Esophagus (tissue), 2 donors: ENCODE data around the gene MCCC1. TPM values are rescaled to one million over a fixed set of nuclear protein-coding genes. Genes with fewer than 3 reads are reported as not detected.

Source experiments
- H3K27ac ChIP-seq, 2 donors: one replicate each; pipeline ENCODE4 v1.5.1; 2013; ENCODE audit warnings: low read depth in 2 of 2, mild to moderate bottlenecking in 2 of 2, inconsistent platforms in 1 of 2, low read length in 1 of 2, moderate library complexity in 1 of 2
- H3K27me3 ChIP-seq, 2 donors: one replicate each; pipeline ENCODE4 v1.6.1; 2013; ENCODE audit warnings: low read length in 2 of 2, control low read depth in 1 of 2, mild to moderate bottlenecking in 1 of 2; ENCODE audit not compliant: insufficient read depth in 2 of 2, control insufficient read depth in 1 of 2
- H3K36me3 ChIP-seq, 2 donors: one replicate each; pipeline ENCODE4 v1.6.1; 2013; ENCODE audit warnings: low read length in 1 of 2; ENCODE audit not compliant: control insufficient read depth in 2 of 2, insufficient read depth in 2 of 2
- H3K4me1 ChIP-seq, 2 donors: one replicate each; pipeline ENCODE4 v1.6.1; 2013; ENCODE audit warnings: low read length in 1 of 2; ENCODE audit not compliant: control insufficient read depth in 2 of 2, insufficient read depth in 2 of 2
- H3K4me3 ChIP-seq, 2 donors: one replicate each; pipeline ENCODE4 v1.5.1; 2013; ENCODE audit warnings: low read length in 2 of 2, mild to moderate bottlenecking in 2 of 2, low read depth in 1 of 2, moderate library complexity in 1 of 2
- H3K9me3 ChIP-seq, 2 donors: one replicate each; pipeline ENCODE4 v1.6.1; 2013; ENCODE audit warnings: mild to moderate bottlenecking in 2 of 2, low read depth in 1 of 2, low read length in 1 of 2, moderate library complexity in 1 of 2; ENCODE audit not compliant: control insufficient read depth in 2 of 2, insufficient read depth in 1 of 2
- WGBS, 2 donors: extraction: QIAGEN DNeasy Blood & Tissue Kit; methylation state at CpG; one replicate each; pipeline ENCODE4 v1.1.7; 2013; 5-methylcytosine and 5-hydroxymethylcytosine counted together
- polyA plus RNA-seq, 2 donors: library from polyadenylated mRNA; stranded (reverse); fragments of 200-250 nt; gene quantifications; one replicate each; pipeline ENCODE4 v1.2.3, GENCODE V29; 2013
- donor health status: healthy with polysubstance abuse.
- donor health status: Bipolar disorder and iron deficiency.

Gene MCCC1
- polyA plus RNA-seq, 2 donors = 26.0 to 33.0 TPM

GRCh38 chr3:183085634-183086390 lies 13.5 kb downstream of the MCCC1 start:
- no peaks in the 10 kb centered on the region for H3K27me3 ChIP-seq
- 87 to 88% methylated on average over 9 of the region's 9 CpGs for WGBS, 2 donors
- H3K36me3 ChIP-seq = peaks cover 0 to 17% of the 10 kb centered on the region in 2 donors
- H3K4me3 ChIP-seq = no peak overlapping the region
- H3K27ac ChIP-seq = no peak overlapping the region
- no peaks in the 10 kb centered on the region for H3K9me3 ChIP-seq
- H3K4me1 ChIP-seq = peaks cover 0 to 3% of the 10 kb centered on the region in 2 donors

GRCh38 chr3:183082355-183082915 lies 16.9 kb downstream of the MCCC1 start:
- Histone ChIP-seq H3K9me3 (peaks cover 0 to 2% of the 10 kb centered on the region in 2 donors), H3K27ac (no peak overlapping the region), H3K36me3 (peaks cover 0 to 11% of the 10 kb centered on the region in 2 donors), H3K4me3 (no peak overlapping the region), H3K4me1 (peaks cover 0 to 3% of the 10 kb centered on the region in 2 donors), H3K27me3 (no peaks in the 10 kb centered on the region)
- 89 to 93% methylated on average over 9 of the region's 9 CpGs for WGBS, 2 donors

- Histone ChIP-seq H3K4me3 (no peak overlapping the region), H3K36me3 (peaks cover 0 to 8% of the 10 kb centered on the region in 2 donors), H3K4me1 (peaks cover 0 to 3% of the 10 kb centered on the region in 2 donors), H3K27ac (no peak overlapping the region), H3K27me3 (no peaks in the 10 kb centered on the region), H3K9me3 (peaks cover 0 to 2% of the 10 kb centered on the region in 2 donors)
- 86 to 94% methylated on average over 6 of the region's 6 CpGs for WGBS, 2 donors
Observed at GRCh38 chr3:183081459-183082183, 17.7 kb downstream of the MCCC1 start.

GRCh38 chr3:183080628-183081027 lies 18.7 kb downstream of the MCCC1 start:
- Histone ChIP-seq H3K9me3 (peaks cover 0 to 2% of the 10 kb centered on the region in 2 donors), H3K27me3 (no peaks in the 10 kb centered on the region), H3K4me3 (no peak overlapping the region), H3K4me1 (peaks cover 0 to 3% of the 10 kb centered on the region in 2 donors), H3K27ac (no peak overlapping the region), H3K36me3 (peaks cover 0 to 8% of the 10 kb centered on the region in 2 donors)
- WGBS, 2 donors = 96 to 98% methylated on average over 3 of the region's 3 CpGs

GRCh38 chr3:183074881-183075280 lies 24.4 kb downstream of the MCCC1 start:
- H3K4me1 ChIP-seq = no peaks in the 10 kb centered on the region
- no peak overlapping the region for H3K4me3 ChIP-seq
- H3K27me3 ChIP-seq = no peaks in the 10 kb centered on the region
- 98 to 100% methylated on average over 2 of the region's 2 CpGs for WGBS, 2 donors
- H3K36me3 ChIP-seq = peaks cover 2 to 3% of the 10 kb centered on the region in 2 donors
- no peak overlapping the region for H3K27ac ChIP-seq
- H3K9me3 ChIP-seq = peaks cover 0 to 2% of the 10 kb centered on the region in 2 donors

- H3K27me3 ChIP-seq = no peaks in the 10 kb centered on the region
- no peak overlapping the region for H3K4me3 ChIP-seq
- H3K36me3 ChIP-seq = peaks cover 2 to 3% of the 10 kb centered on the region in 2 donors
- H3K4me1 ChIP-seq = no peaks in the 10 kb centered on the region
- H3K27ac ChIP-seq = no peak overlapping the region
- 44 to 46% methylated on average over 3 of the region's 3 CpGs for WGBS, 2 donors
- H3K9me3 ChIP-seq = no peaks in the 10 kb centered on the region
Observed at GRCh38 chr3:183074261-183074660, 25.0 kb downstream of the MCCC1 start.

GRCh38 chr3:183073839-183074238 lies 25.5 kb downstream of the MCCC1 start:
- no peaks in the 10 kb centered on the region for H3K9me3 ChIP-seq
- no peaks in the 10 kb centered on the region for H3K27me3 ChIP-seq
- no peak overlapping the region for H3K27ac ChIP-seq
- peaks cover 2 to 3% of the 10 kb centered on the region in 2 donors for H3K36me3 ChIP-seq
- H3K4me1 ChIP-seq = no peaks in the 10 kb centered on the region
- 69 to 78% methylated on average over 5 of the region's 5 CpGs for WGBS, 2 donors
- H3K4me3 ChIP-seq = no peak overlapping the region

GRCh38 chr3:183070892-183071291 lies 28.4 kb downstream of the MCCC1 start:
- Histone ChIP-seq H3K9me3 (no peaks in the 10 kb centered on the region), H3K36me3 (peaks cover 2 to 3% of the 10 kb centered on the region in 2 donors), H3K27me3 (no peaks in the 10 kb centered on the region), H3K27ac (no peak overlapping the region), H3K4me1 (no peaks in the 10 kb centered on the region), H3K4me3 (no peak overlapping the region)
- WGBS, 2 donors = 75 to 83% methylated on average over 6 of the region's 6 CpGs

- no peak overlapping the region for H3K27ac ChIP-seq
Observed at GRCh38 chr3:183069086-183069485, 30.2 kb downstream of the MCCC1 start.

More at GRCh38 chr3:183069086-183069485, 30.2 kb downstream of the MCCC1 start:
- Histone ChIP-seq H3K27me3 (no peaks in the 10 kb centered on the region), H3K36me3 (peaks cover 3 to 8% of the 10 kb centered on the region in 2 donors), H3K4me3 (no peak overlapping the region), H3K4me1 (no peaks in the 10 kb centered on the region), H3K9me3 (peaks cover 0 to 2% of the 10 kb centered on the region in 2 donors)
- WGBS, 2 donors = 0 to 11% methylated on average over 1 of the region's 1 CpG
